Activated CD8-positive, alpha-beta memory T cell treated with anti-CD3 and anti-CD28 coated beads for 1 hour (primary cell): ENCODE results near the gene PRR15L.
"Not testable (repeated sequence)": the region's sequence is repeated elsewhere in the genome, so short reads cannot be mapped to it uniquely, and the experiment has no call there.

Experiments
- DNase-seq, 2 donors: peaks; one replicate each; pipeline ENCODE4 v3.0.0-alpha.2; 2020; ENCODE audit warnings: low read depth in 1 of 2; ENCODE audit errors: extremely low read depth in 1 of 2

The PRR15L gene

GRCh38 chr17:47989159-47989558 is 31.5 kb upstream of the PRR15L start:
- no peak for DNase-seq

- DNase-seq = not testable (repeated sequence)
Observed at GRCh38 chr17:47988445-47988844, 30.8 kb upstream of the PRR15L start.

GRCh38 chr17:47987240-47987835 is 29.7 kb upstream of the PRR15L start:
- no peak for DNase-seq

GRCh38 chr17:47986520-47986919 is 28.8 kb upstream of the PRR15L start:
- no peak for DNase-seq

- no peak for DNase-seq
Observed at GRCh38 chr17:47983492-47984223, 26.0 kb upstream of the PRR15L start.

- DNase-seq = no peak
Observed at GRCh38 chr17:47982645-47983390, 25.1 kb upstream of the PRR15L start.

- no peak for DNase-seq
Observed at GRCh38 chr17:47982091-47982617, 24.5 kb upstream of the PRR15L start.

- DNase-seq = no peak
Observed at GRCh38 chr17:47981462-47981861, 23.8 kb upstream of the PRR15L start.

GRCh38 chr17:47980541-47980940 is 22.9 kb upstream of the PRR15L start:
- no peak for DNase-seq

- peak in 1 of 2 donors; percentile 34 for DNase-seq
Observed at GRCh38 chr17:47978324-47978723, 20.6 kb upstream of the PRR15L start.

GRCh38 chr17:47975823-47976205 is 18.1 kb upstream of the PRR15L start:
- no peak for DNase-seq

- DNase-seq = no peak
Observed at GRCh38 chr17:47975189-47975822, 17.6 kb upstream of the PRR15L start.

GRCh38 chr17:47973541-47973940 is 15.9 kb upstream of the PRR15L start:
- no peak for DNase-seq

GRCh38 chr17:47970725-47971499 is 13.2 kb upstream of the PRR15L start, which contains the start of gene CDK5RAP3:
Gene CDK5RAP3, plus strand, starts transcription at chr17:47971113. Its CDS starts 34 bp downstream, at chr17:47971147.
- peak; percentile 95 to 98 for DNase-seq

GRCh38 chr17:47969930-47970724 is 12.4 kb upstream of the PRR15L start:
- DNase-seq = no peak

- DNase-seq = no peak
Observed at GRCh38 chr17:47968836-47969235, 11.2 kb upstream of the PRR15L start.

GRCh38 chr17:47967607-47968252 is 10.0 kb upstream of the PRR15L start:
- DNase-seq = no peak

- no peak for DNase-seq
Observed at GRCh38 chr17:47966079-47966519, 8.4 kb upstream of the PRR15L start.

- no peak for DNase-seq
Observed at GRCh38 chr17:47964856-47965255, 7.2 kb upstream of the PRR15L start.
